GM18502 (cell line): Measurements from ENCODE around the gene PHF21B.

Source experiments
- ATAC-seq: cut with Tn5 transposase; IDR thresholded peaks from one replicate; pipeline ENCODE4 v1.9.1; 2021; ENCODE audit warnings: mild to moderate bottlenecking; ENCODE audit not compliant: unreplicated experiment, poor library complexity

The PHF21B gene

DNA sequence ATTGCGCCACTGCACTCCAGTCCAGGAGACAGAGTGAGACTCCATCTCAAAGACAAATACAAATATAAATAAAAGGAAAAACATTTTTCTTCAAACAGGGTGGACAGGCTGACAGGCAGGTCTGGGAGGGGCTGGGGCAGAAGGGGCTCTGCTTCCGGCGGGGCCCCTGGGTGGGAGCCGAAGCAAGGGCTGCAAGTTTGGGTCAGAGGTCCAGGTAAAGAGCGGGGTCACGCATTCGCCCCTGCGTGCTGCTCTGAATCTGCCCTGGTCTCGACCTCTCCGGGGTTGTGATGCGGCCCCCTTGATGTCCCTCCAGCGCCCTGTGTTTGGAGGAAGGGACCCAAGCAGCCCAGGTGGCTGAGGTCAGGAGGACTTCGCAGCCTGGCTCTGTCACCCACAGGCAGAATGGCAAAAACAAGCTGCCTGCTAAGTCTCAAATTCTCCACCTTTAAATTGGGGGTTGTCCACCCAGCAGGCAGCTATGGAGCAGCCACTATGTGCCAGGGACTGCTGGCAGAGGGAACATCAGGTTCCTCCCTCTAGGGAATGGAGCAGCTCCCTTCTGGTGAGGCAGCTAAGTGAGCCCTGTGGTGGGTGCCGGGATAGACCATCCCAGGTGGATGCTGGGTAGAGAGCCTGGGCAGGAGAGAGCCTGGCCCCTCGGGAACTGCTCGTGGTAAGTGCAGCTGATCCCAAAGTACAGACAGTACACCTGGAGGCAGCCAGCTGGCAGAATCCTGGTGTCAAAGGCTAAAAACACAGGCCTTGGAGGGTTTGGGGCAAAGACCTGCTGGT is 10.3 kb upstream of the PHF21B start:
- no peak for ATAC-seq

DNA sequence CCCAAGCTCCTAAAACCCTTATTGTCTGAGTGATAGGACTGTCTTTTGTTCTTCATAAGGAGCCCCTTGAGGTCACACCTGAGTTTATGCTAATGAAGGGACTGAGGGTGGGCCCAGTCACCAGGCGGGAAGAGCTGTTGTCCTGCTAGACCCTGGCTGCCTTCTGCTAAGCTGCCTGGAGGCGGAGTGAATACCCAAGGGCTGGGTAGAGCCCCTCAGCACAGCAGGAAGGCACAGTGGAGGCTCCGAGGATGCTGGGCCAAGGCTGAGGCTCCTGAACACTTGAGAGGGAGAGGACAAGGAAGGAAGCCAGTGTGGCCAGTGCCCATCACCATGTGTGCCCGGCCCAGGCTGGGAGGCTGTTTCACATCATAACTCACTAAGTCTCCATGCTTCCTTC is 4.8 kb upstream of the PHF21B start:
- no peak for ATAC-seq

DNA sequence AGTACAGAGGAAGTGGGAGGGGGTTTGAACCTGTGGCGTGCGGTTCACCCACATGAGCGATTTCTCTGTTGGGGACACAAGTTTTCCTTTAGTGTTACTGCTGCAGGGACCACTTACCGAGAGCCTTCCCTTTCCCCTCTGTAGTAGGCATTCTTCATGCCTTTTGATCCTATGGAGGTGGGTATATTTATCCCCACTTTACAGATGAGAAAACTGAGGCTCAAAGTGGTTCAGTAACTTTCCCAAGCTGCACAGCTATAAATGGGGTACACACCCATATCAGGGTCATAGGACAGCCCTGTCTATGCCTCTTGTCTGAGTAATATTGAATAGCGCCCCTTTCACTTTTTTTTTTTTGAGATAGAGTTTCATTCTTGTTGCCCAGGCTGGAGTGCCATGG is 3.3 kb upstream of the PHF21B start:
- ATAC-seq = no peak

DNA sequence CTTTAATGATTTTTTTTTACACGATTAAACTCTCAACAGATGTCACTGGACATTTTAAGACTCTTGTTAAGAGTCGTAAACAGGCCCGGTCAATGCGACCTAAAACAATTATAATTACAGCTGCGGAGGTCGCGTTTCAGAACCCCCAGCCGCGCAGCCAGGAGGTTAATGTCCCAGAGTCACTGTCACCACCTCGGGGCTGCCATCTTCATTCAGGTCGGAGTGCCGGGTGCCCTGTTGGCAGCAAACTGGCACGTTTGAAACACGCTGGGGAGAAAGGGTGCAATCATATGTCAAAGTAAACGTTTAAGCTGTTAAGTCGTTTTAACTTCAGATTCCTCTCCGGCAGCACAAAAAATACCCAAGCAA is 711 bp upstream of the PHF21B start:
- no peak for ATAC-seq

GRCh38 chr22:45008751-45009605 is 827 bp downstream of the PHF21B start:
- ATAC-seq = no peak

- no peak for ATAC-seq
These were observed 1.6 kb downstream of the PHF21B start for GRCh38 chr22:45008186-45008681.

DNA sequence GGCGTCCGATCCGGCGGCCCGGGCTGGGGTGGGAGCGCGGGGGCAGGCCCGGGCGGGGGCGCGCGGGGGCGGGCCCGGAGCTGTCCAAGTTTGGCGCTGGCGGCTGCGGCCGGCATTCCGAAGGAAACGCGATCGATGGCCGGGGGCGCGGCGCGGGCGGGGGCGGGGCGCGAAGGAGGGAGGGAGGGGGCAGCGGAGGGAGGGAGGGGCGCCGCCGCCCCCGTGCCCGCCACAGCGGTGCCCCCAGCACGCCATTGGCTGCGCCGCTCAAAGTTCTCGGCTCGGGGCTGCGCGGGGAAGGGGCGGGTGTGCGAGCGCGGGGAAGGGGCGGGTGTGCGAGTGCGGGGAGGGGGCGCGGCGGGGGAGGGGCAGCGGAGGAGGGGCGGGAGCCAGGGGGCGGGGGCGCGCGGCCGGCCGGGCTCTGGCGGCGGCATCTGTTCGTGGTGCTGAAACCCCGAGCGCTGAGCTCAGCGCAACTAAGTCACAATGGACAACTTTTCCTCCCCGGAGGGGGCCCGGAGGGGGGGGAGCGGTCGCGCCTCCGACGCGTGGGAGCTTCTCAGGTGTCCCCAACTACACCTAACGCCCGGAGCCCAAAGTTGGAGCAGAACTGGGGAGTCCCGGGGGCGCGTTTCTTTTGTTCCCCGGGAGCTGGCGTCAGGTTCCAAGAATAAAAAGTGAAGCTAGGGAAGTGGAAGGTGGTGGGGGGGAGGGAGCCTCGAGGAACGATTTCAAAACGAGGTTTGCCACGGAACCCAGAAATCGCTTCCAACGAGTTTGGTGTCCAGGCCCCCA is 2.2 kb downstream of the PHF21B start:
- no peak for ATAC-seq

DNA sequence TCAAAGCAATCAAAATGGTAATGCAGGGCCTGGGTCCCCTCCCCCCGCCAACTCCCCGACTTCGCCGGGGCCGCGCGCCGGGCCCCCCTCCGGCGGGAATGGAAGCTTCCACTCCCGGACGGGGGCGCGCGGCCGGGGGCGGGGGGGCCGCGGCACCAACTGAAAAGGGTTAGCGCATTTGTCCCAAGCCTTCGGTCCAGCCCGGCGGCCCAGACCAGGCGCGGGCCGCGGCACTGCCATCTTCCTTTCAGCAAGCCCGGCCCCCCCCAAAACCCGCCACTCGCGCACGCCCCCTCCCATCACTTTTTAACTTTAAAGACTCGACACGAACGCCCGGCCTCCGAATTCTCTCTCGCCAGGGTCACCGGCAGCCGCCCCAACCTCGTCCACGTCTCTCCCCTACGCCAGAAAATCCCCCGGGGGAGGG is 2.8 kb downstream of the PHF21B start:
- ATAC-seq = no peak

- no peak for ATAC-seq
These were observed 3.5 kb downstream of the PHF21B start for GRCh38 chr22:45006111-45006963.

- no peak for ATAC-seq
These were observed 8.2 kb downstream of the PHF21B start for GRCh38 chr22:45001653-45002052.

DNA sequence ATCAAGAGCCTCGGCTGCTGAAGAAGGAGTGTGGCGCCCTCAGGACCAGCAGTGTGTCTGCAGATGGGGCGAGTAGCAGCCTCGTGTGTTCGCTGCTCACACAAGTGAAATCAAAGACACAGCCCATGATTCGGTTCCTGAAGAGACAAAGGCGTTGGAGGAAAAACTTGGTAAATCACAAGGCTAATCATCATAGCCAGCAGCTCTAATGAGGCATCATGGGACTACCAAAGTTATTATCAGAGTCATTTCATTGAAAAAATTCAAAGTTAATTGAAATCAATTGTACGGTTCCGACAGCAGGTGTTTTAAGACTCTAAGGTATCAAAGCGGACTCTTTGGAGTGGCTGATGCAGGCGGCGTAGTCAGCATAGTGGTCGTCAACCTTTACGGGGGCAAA is 9.5 kb downstream of the PHF21B start:
- ATAC-seq = no peak

- no peak for ATAC-seq
These were observed 10.1 kb downstream of the PHF21B start for GRCh38 chr22:44999687-45000086.

- ATAC-seq = no peak
These were observed 10.6 kb downstream of the PHF21B start for GRCh38 chr22:44999231-44999630.

DNA sequence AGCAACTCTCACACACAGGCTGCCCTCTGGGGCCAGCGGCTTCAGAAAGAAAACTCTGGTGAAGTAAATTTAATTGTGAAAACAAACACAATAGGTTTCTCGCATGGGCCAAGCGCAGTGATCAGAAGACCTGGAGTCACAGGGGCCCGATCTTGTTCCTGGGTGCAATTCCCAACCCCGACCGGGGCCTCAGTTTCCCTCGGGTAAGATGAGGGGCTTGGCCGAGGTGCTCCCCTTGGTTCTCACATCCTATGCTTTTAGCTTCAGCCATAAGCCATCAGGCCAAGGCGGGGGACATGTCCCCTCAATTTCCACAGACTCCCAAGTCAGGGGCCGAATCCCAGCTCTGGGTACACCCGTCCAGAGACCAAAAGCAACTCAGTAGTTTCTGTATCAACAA is 11.5 kb downstream of the PHF21B start:
- ATAC-seq = no peak

DNA sequence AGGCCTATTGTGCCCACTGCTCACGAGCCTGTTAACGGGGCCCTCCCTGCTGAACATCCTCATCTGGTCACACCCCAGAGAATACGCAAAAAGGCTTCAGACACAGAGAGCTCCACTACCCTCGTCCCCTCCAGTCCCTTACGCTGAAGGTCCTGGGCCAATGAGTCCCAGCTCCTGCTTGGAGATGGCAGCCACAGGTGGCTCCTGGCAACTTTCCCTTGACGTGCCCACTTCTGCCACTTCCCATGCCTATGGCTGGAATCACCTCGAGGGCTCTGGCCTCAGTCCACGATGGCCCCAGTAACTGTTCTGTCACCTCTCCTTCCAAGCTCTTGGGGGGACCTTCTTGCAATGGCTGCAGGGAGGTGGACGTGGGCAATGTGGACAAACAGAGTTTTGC is 12.7 kb downstream of the PHF21B start:
- ATAC-seq = no peak

- ATAC-seq = no peak
These were observed 13.2 kb downstream of the PHF21B start for GRCh38 chr22:44996648-44997047.

- ATAC-seq = no peak
These were observed 13.7 kb downstream of the PHF21B start for GRCh38 chr22:44996120-44996519.

GRCh38 chr22:44995715-44996114 is 14.1 kb downstream of the PHF21B start:
- no peak for ATAC-seq

DNA sequence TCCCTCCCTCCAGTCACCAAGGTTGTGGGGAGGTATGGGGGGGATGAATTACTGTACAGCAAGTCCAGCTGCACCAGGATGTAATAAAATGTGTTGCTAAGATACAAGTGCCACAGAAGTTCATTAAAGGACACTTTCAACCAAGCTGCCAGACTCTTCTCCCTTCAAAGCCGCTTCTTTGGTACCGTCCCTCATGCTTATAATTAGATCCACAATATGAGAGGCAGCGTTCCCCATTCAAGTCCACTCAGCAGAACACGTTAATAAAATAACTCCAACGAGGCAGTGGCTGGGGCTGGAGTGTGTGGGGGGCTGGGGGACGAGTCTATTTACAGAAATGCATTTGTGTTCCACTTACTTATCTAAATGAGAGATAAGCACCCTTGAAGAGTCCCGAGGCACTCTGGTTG is 14.7 kb downstream of the PHF21B start:
- ATAC-seq = no peak
